Cardiac muscle cell (in vitro differentiated cells and primary cell): ENCODE data around the gene GALNT9. TPM values are rescaled to one million over a fixed set of nuclear protein-coding genes. Genes with fewer than 3 reads are reported as not detected.
A peak's percentile ranks its signal among the peaks of the same experiment; 100 is the strongest.
"Not testable (repeated sequence)": the region's sequence is repeated elsewhere in the genome, so short reads cannot be mapped to it uniquely, and the experiment has no call there.

ENCODE experiments used
- DNase-seq, 2 donors: peaks; one replicate each; pipeline versions ENCODE4 v3.0.0 to v3.0.0-alpha.2; 2010 to 2017; ENCODE audit warnings: low read depth in 1 of 2, low spot score in 1 of 2
- H3K27ac ChIP-seq: fragments of 200-600 bp; sonication (generic); 2 replicates; pipeline ENCODE4 v1.5.1; 2016
- H3K27me3 ChIP-seq: fragments of 200-600 bp; sonication (generic); 2 replicates; pipeline ENCODE4 v1.6.0; 2016; ENCODE audit warnings: control low read depth
- H3K36me3 ChIP-seq: fragments of 200-600 bp; sonication (generic); 2 replicates; pipeline ENCODE4 v1.5.1; 2016; ENCODE audit warnings: control low read depth
- H3K4me1 ChIP-seq: fragments of 200-600 bp; sonication (generic); 2 replicates; pipeline ENCODE4 v1.8.1; 2017; ENCODE audit warnings: low read depth, mild to moderate bottlenecking, mixed run types
- H3K4me3 ChIP-seq: fragments of 200-600 bp; sonication (generic); 2 replicates; pipeline ENCODE4 v1.5.1; 2016; ENCODE audit warnings: mild to moderate bottlenecking
- H3K9me3 ChIP-seq: fragments of 200-600 bp; sonication (generic); 2 replicates; pipeline ENCODE4 v1.5.1; 2017; ENCODE audit warnings: low read depth, mild to moderate bottlenecking, control low read depth
- CTCF ChIP-seq: IDR thresholded peaks from 2 replicates; pipeline ENCODE4 v1.5.1; 2012; ENCODE audit warnings: low read depth, mild to moderate bottlenecking, low read length
- polyA plus RNA-seq: library from polyadenylated mRNA; unstranded; fragments of >200 nt; fragmentation: Nextera tagmentation; extraction: Ambion mirVana; gene quantifications from 2 replicates; pipeline ENCODE4 v1.2.1, GENCODE V29; 2016
- total RNA-seq: library from RNA; depleted of rRNA; stranded (reverse); fragments of >200 nt; gene quantifications from 2 replicates; pipeline ENCODE4 v1.2.3, GENCODE V29; 2016

GALNT9 gene
- 0.18 and 0.42 TPM in 2 replicates for total RNA-seq
- polyA plus RNA-seq = 0.45 TPM in 2 replicates

- Histone ChIP-seq H3K9me3 (no peaks in the 10 kb centered on the region), H3K4me1 (no peaks in the 10 kb centered on the region), H3K27ac (no peak within 1 kb of the TSS), H3K27me3 (peaks cover 64% of the 10 kb centered on the region), H3K4me3 (no peak within 1 kb of the TSS), H3K36me3 (no peaks in the 10 kb centered on the region)
- TF ChIP-seq CTCF = no peak
- DNase-seq = peak; percentile 27 to 78
Measured at GRCh38 chr12:132329036-132329719, at the start of gene GALNT9. Gene GALNT9, minus strand, starts transcription at chr12:132329589. Its CDS starts 386 bp downstream, at chr12:132329203.

- H3K4me3 ChIP-seq, H3K4me1 ChIP-seq, H3K9me3 ChIP-seq, H3K27ac ChIP-seq, H3K36me3 ChIP-seq, DNase-seq: not testable (repeated sequence)
- peaks cover 82% of the 10 kb centered on the region for H3K27me3 ChIP-seq
Measured at GRCh38 chr12:132379057-132379456, 49.7 kb upstream of the GALNT9 start.

GRCh38 chr12:132377147-132377546, 47.8 kb upstream of the GALNT9 start:
- peaks cover 76% of the 10 kb centered on the region for H3K27me3 ChIP-seq
- no peaks in the 10 kb centered on the region for H3K4me1 ChIP-seq
- no peaks in the 10 kb centered on the region for H3K36me3 ChIP-seq
- no peak for TF ChIP-seq CTCF
- no peak for DNase-seq
- H3K9me3 ChIP-seq = no peaks in the 10 kb centered on the region
- H3K4me3 ChIP-seq = no peak overlapping the region
- H3K27ac ChIP-seq = no peak overlapping the region

- no peak for TF ChIP-seq CTCF
- no peaks in the 10 kb centered on the region for H3K4me1 ChIP-seq
- H3K4me3 ChIP-seq = no peak overlapping the region
- DNase-seq = no peak
- no peaks in the 10 kb centered on the region for H3K9me3 ChIP-seq
- H3K36me3 ChIP-seq = no peaks in the 10 kb centered on the region
- peaks cover 69% of the 10 kb centered on the region for H3K27me3 ChIP-seq
- H3K27ac ChIP-seq = no peak overlapping the region
Measured at GRCh38 chr12:132376464-132376830, 47.1 kb upstream of the GALNT9 start.

GRCh38 chr12:132375747-132376463, 46.5 kb upstream of the GALNT9 start:
- DNase-seq = no peak
- no peak for TF ChIP-seq CTCF
- Histone ChIP-seq H3K9me3 (no peaks in the 10 kb centered on the region), H3K27ac (no peak overlapping the region), H3K4me3 (no peak overlapping the region), H3K27me3 (peaks cover 63% of the 10 kb centered on the region), H3K4me1 (no peaks in the 10 kb centered on the region), H3K36me3 (no peaks in the 10 kb centered on the region)
